Esophagus (tissue), 2 donors: ENCODE measurements around the gene CRKL. TPM values are rescaled to one million over a fixed set of nuclear protein-coding genes. Genes with fewer than 3 reads are reported as not detected.
"Not testable (repeated sequence)": the region's sequence is repeated elsewhere in the genome, so short reads cannot be mapped to it uniquely, and the experiment has no call there.

ENCODE experiments used
- H3K27ac ChIP-seq, 2 donors: one replicate each; pipeline ENCODE4 v1.5.1; 2013; ENCODE audit warnings: low read depth in 2 of 2, mild to moderate bottlenecking in 2 of 2, inconsistent platforms in 1 of 2, low read length in 1 of 2, moderate library complexity in 1 of 2
- H3K27me3 ChIP-seq, 2 donors: one replicate each; pipeline ENCODE4 v1.6.1; 2013; ENCODE audit warnings: low read length in 2 of 2, control low read depth in 1 of 2, mild to moderate bottlenecking in 1 of 2; ENCODE audit not compliant: insufficient read depth in 2 of 2, control insufficient read depth in 1 of 2
- H3K36me3 ChIP-seq, 2 donors: one replicate each; pipeline ENCODE4 v1.6.1; 2013; ENCODE audit warnings: low read length in 1 of 2; ENCODE audit not compliant: control insufficient read depth in 2 of 2, insufficient read depth in 2 of 2
- H3K4me1 ChIP-seq, 2 donors: one replicate each; pipeline ENCODE4 v1.6.1; 2013; ENCODE audit warnings: low read length in 1 of 2; ENCODE audit not compliant: control insufficient read depth in 2 of 2, insufficient read depth in 2 of 2
- H3K4me3 ChIP-seq, 2 donors: one replicate each; pipeline ENCODE4 v1.5.1; 2013; ENCODE audit warnings: low read length in 2 of 2, mild to moderate bottlenecking in 2 of 2, low read depth in 1 of 2, moderate library complexity in 1 of 2
- H3K9me3 ChIP-seq, 2 donors: one replicate each; pipeline ENCODE4 v1.6.1; 2013; ENCODE audit warnings: mild to moderate bottlenecking in 2 of 2, low read depth in 1 of 2, low read length in 1 of 2, moderate library complexity in 1 of 2; ENCODE audit not compliant: control insufficient read depth in 2 of 2, insufficient read depth in 1 of 2
- WGBS, 2 donors: extraction: QIAGEN DNeasy Blood & Tissue Kit; methylation state at CpG; one replicate each; pipeline ENCODE4 v1.1.7; 2013; 5-methylcytosine and 5-hydroxymethylcytosine counted together
- polyA plus RNA-seq, 2 donors: library from polyadenylated mRNA; stranded (reverse); fragments of 200-250 nt; gene quantifications; one replicate each; pipeline ENCODE4 v1.2.3, GENCODE V29; 2013
- donor health status: healthy with polysubstance abuse.
- donor health status: Bipolar disorder and iron deficiency.

Gene CRKL
- polyA plus RNA-seq, 2 donors: 17.6 to 18.7 TPM

DNA sequence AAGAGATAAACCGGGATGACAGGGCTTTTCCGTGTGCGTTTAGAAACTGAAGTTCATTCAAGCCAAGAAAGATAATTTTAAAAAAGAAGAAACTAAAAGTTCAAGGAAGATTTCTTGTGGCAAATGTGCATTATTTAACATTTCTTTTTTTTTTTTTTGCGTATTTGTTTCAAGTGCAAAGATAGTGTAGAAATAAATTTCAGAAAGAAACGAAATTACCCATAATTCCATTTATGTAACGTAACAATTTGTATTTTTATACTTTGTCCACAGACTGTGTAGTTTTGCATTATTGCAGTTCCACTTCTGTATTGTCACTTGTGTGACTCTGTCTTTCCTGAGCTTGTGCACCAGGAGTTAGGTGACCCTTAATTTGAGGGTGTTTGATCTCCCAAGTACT is 34.4 kb upstream of the CRKL start:
- WGBS, 2 donors: 90 to 92% methylated on average over 6 of the region's 6 CpGs
- Histone ChIP-seq H3K27me3 (no peaks in the 10 kb centered on the region), H3K27ac (no peak overlapping the region), H3K4me1 (no peaks in the 10 kb centered on the region), H3K36me3 (peaks cover 5 to 20% of the 10 kb centered on the region in 2 donors), H3K9me3 (no peaks in the 10 kb centered on the region), H3K4me3 (no peak overlapping the region)

DNA sequence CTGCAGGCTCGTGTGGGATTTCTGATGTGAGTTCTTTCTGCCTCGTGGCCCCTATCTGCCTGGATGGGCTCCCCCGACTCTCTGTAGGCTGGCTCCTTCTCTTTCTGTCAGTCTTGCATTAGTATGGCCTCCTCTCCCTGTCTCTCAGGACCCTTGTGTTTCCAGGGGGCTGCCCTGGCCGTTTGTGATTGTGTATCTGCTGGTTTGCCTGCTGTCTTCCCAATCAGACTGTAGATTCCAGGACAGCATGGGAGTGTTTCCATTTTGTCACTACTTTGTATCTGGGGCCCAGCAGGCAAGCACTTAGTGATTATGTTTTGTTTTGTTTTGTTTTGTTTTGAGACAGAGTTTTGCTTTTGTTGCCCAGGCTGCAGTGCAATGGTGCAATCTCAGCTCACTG is 32.8 kb upstream of the CRKL start:
- no peak overlapping the region for H3K4me3 ChIP-seq
- no peaks in the 10 kb centered on the region for H3K9me3 ChIP-seq
- 71 to 74% methylated on average over 4 of the region's 4 CpGs for WGBS, 2 donors
- no peak overlapping the region for H3K27ac ChIP-seq
- no peaks in the 10 kb centered on the region for H3K4me1 ChIP-seq
- H3K27me3 ChIP-seq: no peaks in the 10 kb centered on the region
- peaks cover 5 to 27% of the 10 kb centered on the region in 2 donors for H3K36me3 ChIP-seq

DNA sequence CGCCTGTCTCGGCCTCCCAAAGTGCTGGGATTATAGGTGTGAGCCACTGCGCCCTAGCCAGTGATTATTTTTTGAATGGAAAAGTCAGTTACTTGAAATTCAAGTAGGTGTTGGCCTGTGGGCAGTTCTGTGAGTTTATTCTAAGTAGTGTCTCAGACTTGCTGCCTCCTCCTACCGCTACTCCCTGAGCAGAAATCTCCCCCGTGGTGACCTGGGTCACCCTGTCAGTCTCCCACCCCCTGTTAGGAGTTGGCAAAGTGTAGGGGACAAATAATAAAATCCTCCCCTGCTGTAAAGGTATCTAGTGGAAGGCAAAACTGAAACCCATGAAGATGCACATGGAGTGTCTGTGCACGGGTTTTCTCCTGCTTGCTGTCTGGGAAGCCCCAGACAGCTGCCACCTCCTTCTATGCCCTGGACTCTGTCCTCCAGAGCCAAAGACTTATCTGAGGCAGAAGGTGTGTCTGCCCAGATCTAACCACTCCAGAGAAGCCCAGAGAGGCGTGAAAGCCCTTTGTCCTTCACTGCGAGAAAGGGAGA is 32.1 kb upstream of the CRKL start:
- Histone ChIP-seq H3K4me3 (no peak overlapping the region), H3K27ac (peak overlapping the region in 1 of 2 donors; percentile 8), H3K36me3 (peaks cover 5 to 27% of the 10 kb centered on the region in 2 donors), H3K9me3 (no peaks in the 10 kb centered on the region), H3K27me3 (no peaks in the 10 kb centered on the region), H3K4me1 (no peaks in the 10 kb centered on the region)
- WGBS, 2 donors: 71 to 73% methylated on average over 8 of the region's 8 CpGs

DNA sequence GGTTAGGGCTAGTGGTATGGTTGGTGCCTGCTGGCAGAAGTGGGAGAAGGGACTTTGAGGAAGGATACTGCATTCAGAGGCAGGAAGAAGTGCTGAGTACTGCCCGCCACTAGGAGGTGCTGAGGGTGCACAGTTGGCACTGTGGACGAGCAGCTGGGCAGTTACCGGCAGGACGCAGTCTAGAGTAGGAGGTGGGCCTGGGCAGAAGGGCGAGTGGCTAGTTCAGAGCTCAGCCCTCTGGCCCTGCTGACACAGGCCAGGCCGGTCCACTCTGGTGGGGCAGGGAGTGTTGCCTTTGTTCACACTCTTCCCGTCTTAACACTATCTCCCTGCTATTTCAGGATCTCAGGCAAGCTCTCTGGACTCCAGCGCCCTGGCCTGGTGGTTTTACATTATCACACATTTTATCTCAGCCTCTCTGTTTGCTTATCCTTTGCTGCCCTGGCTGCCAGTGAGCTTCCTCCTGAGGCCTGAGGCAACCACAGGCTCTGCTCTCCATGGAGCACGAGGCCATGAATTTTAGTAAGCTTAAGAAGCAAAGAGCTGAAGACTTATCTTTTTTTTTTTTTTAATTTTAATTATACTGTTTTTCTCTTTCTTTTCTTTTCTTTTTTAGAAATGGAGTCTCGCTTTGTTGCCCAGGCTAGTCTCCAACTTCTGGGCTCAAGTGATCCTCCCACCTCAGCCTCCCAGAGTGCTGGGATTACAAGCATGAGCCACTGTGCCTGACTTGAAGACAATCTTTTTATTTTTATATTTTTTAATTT is 31.5 kb upstream of the CRKL start:
- WGBS, 2 donors: 26 to 35% methylated on average over 10 of the region's 10 CpGs
- Histone ChIP-seq H3K36me3 (peaks cover 5 to 27% of the 10 kb centered on the region in 2 donors), H3K27me3 (no peaks in the 10 kb centered on the region), H3K4me3 (no peak overlapping the region), H3K9me3 (no peaks in the 10 kb centered on the region), H3K27ac (peak overlapping the region in 1 of 2 donors; percentile 8), H3K4me1 (no peaks in the 10 kb centered on the region)

DNA sequence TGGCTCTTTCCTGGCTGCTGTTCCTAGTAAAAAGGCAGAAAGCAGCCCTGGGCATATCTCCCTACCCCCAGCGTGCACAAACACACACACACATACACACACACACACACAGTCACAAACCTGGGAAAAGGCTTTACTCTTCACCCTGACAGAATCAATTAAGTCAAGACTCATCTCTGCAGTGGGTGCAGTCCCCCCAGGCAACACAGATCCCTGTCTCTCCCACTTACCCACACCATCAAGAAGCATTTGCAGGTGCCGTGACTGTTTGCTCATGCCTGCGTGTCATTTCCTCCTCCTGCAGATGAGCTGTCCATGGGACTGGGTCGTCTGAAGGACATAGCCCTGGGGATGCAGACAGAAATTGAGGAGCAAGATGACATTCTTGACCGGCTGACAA is 29.8 kb upstream of the CRKL start:
- WGBS, 2 donors: 81 to 83% methylated on average over 5 of the region's 5 CpGs
- Histone ChIP-seq H3K4me1 (no peaks in the 10 kb centered on the region), H3K9me3 (no peaks in the 10 kb centered on the region), H3K27me3 (no peaks in the 10 kb centered on the region), H3K36me3 (peaks cover 0 to 20% of the 10 kb centered on the region in 2 donors), H3K27ac (no peak overlapping the region), H3K4me3 (no peak overlapping the region)

DNA sequence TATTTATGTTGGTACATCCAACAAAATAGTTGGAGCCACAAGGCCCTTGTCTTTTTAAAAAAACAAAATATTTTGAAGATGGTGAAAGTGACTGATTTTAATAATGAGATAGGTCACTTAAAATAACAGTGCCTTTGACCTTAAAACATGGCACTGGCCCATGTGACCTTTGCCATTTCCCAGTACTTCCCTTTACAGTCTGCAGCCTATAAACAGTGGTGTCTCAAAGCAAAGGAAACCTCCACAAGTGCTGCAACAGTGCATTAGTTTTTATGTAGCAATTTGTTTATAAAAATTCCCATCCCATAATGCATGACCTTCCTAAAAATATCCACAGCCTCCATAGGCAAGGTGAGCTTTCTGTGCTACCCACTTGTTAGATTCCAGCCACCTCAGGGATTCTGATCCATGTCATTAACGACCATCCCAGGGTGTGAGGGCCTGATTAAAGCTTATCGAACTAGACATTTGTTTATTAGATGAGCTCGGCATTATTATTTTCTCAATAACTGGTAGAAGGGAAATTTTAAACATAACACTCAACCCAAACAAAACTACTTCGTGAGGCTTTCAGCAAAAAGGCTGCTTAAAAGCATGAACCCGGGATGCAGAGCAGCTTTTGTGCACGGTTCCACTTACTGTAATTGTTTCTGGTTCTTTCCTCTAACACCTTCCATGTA is 28.0 kb upstream of the CRKL start:
- 80 to 81% methylated on average over 6 of the region's 6 CpGs for WGBS, 2 donors
- Histone ChIP-seq H3K4me1 (no peaks in the 10 kb centered on the region), H3K9me3 (no peaks in the 10 kb centered on the region), H3K36me3 (peaks cover 0 to 11% of the 10 kb centered on the region in 2 donors), H3K4me3 (no peak overlapping the region), H3K27ac (no peak overlapping the region), H3K27me3 (no peaks in the 10 kb centered on the region)

DNA sequence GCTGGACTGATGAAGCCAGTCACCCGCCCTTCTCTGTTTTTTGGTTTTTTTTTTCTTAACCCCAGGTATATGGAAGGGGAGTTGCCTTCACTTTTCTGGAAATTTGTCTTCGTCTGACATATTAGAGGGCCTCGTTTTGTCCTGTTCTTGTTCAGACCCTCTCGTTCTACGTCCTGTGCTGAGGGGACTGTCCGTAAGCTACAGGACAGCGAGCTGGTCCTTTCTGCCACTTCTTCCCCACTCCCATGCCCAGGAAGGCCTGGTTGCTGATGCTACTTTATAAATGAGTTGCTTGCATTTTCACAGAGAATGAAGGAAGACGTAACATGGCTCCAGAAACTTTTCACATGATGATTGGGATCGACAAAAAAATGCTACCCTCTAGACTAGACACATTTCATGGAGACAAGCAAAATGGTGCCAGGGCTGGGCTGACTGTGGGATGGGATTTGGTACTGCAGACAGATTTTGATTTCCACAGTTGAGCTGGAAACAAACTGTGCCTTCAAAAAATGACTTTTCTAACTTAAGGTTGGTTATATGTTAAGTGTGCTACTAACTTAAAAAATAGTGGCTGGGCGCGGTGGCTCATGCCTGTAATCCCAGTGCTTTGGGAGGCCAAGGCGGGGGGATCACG is 27.2 kb upstream of the CRKL start:
- WGBS, 2 donors: 87 to 91% methylated on average over 13 of the region's 13 CpGs
- no peak overlapping the region for H3K4me3 ChIP-seq
- H3K9me3 ChIP-seq: no peaks in the 10 kb centered on the region
- no peak overlapping the region for H3K27ac ChIP-seq
- no peaks in the 10 kb centered on the region for H3K4me1 ChIP-seq
- peaks cover 0 to 11% of the 10 kb centered on the region in 2 donors for H3K36me3 ChIP-seq
- H3K27me3 ChIP-seq: no peaks in the 10 kb centered on the region

DNA sequence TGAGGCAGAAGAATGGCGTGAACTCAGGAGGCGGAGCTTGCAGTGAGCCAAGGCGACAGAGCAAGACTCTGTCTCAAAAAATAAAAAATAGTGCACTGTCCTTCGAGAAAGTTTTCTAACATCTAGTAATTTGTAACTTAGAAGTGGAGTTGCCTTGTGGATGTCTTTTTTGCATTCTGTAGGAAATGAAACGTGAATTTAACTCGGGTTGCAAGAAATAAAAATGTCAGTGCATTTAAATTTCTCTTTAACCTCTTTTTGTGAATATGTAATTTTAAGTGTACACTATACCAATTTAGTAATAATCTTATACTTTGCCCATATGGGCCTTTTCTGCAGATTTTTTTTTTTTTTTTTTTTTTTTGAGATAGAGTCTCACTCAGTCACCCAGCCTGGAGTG is 26.2 kb upstream of the CRKL start:
- no peaks in the 10 kb centered on the region for H3K9me3 ChIP-seq
- peaks cover 0 to 11% of the 10 kb centered on the region in 2 donors for H3K36me3 ChIP-seq
- H3K4me1 ChIP-seq: no peaks in the 10 kb centered on the region
- no peak overlapping the region for H3K4me3 ChIP-seq
- no peak overlapping the region for H3K27ac ChIP-seq
- 95 to 97% methylated on average over 6 of the region's 6 CpGs for WGBS, 2 donors
- H3K27me3 ChIP-seq: no peaks in the 10 kb centered on the region

DNA sequence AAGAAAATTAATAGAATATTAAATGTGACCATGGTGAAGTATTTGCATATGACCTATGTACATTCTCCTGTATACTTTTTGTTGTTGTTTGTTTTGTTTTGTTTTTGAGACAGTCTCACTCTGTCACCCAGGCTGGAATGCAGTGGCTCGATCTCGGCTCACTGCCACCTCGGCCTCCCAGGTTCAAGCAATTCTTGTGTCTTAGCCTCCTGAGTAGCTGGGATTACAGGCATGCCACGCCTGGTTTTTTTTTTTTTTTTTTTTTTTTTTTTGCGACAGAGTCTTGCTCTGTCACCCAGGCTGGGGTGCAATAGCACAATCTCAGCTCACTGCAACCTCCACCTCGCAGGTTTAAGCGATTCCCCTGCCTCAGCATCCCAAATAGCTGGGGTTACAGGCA is 19.5 kb upstream of the CRKL start:
- H3K4me1 ChIP-seq, H3K27me3 ChIP-seq, H3K36me3 ChIP-seq, H3K4me3 ChIP-seq, H3K9me3 ChIP-seq, H3K27ac ChIP-seq: not testable (repeated sequence)
- WGBS, 2 donors: 80 to 82% methylated on average over 6 to 7 of the region's 7 CpGs
